HepG2 (cell line): Measurements from ENCODE around the gene WNT7A.

Experiments used
- CTCF ChIP-seq: sonication (generic); formaldehyde crosslinking; IDR thresholded peaks from 2 replicates; pipeline ENCODE4 v1.5.0; 2020; ENCODE audit warnings: mild to moderate bottlenecking, missing genetic modification reagents, moderate library complexity
- EZH2 ChIP-seq: conservative IDR thresholded peaks from 2 replicates; pipeline ENCODE4 v1.6.1; 2012; ENCODE audit warnings: mild to moderate bottlenecking, low read depth, low read length, moderate library complexity
- FOXK2 ChIP-seq: fragments of 450-650 bp; IDR thresholded peaks from 2 replicates; pipeline ENCODE4 v1.6.1; 2016
- ZNF121 ChIP-seq: sonication (generic); formaldehyde crosslinking; IDR thresholded peaks from 2 replicates; pipeline ENCODE4 v1.5.0; 2020; ENCODE audit warnings: mild to moderate bottlenecking, missing genetic modification reagents
- ZNF138 ChIP-seq: sonication (generic); formaldehyde crosslinking; IDR thresholded peaks from 2 replicates; pipeline ENCODE4 v1.5.0; 2020; ENCODE audit warnings: mild to moderate bottlenecking, low read depth, missing genetic modification reagents
- ZNF550 ChIP-seq: sonication (generic); formaldehyde crosslinking; IDR thresholded peaks from 2 replicates; pipeline ENCODE4 v1.4.0; 2020; ENCODE audit warnings: mild to moderate bottlenecking, missing genetic modification reagents, borderline replicate concordance
- ZNF556 ChIP-seq: sonication (generic); formaldehyde crosslinking; IDR thresholded peaks from 2 replicates; pipeline ENCODE4 v1.4.0; 2020; ENCODE audit warnings: mild to moderate bottlenecking, missing genetic modification reagents, borderline replicate concordance
- TF ChIP-seq, protein P1 (sequence below): IDR thresholded peaks from 2 replicates; pipeline ENCODE4 v1.6.1; 2016; ENCODE audit warnings: low read depth

DNA sequence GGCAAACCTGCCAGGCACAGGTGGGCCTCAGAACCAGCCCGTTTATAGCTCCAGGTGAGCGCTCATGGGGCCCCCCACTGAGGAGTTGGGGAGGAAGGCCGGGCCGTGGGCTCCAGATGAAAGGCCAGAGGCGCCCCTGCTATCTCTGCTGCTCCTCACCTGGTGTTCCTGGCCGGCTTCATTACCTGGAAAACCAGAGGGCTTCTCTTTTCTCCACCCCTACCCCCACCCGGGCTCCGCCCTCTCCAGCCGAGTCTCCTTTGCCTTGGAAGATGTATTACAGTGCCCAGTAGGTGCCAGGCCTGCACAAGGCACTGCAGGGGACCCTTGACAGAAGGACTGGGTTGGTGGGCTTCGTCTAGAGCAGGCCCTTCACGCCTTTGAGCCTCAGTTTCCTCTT, 111.4 kb downstream of the WNT7A start:
- TF ChIP-seq EZH2 (no peak), FOXK2 (no peak), ZNF550 (CRISPR knock-in tag) (no peak), CTCF (no peak), ZNF138 (CRISPR knock-in tag) (no peak), ZNF556 (no peak), ZNF121 (no peak)
- TF ChIP-seq, protein P1, sequence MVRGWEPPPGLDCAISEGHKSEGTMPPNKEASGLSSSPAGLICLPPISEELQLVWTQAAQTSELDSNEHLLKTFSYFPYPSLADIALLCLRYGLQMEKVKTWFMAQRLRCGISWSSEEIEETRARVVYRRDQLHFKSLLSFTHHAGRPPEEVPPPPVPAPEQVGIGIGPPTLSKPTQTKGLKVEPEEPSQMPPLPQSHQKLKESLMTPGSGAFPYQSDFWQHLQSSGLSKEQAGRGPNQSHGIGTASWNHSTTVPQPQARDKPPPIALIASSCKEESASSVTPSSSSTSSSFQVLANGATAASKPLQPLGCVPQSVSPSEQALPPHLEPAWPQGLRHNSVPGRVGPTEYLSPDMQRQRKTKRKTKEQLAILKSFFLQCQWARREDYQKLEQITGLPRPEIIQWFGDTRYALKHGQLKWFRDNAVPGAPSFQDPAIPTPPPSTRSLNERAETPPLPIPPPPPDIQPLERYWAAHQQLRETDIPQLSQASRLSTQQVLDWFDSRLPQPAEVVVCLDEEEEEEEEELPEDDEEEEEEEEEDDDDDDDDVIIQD (CRISPR knock-in tag) = no peak
